ENCODE measurements around the gene IL7R.

The IL7R gene

GRCh38 chr5:35816881-35817521, 39.7 kb upstream of the IL7R start:
- DNase-seq (ENCODE audit: extremely low spot score): no peak
- no peak for TF ChIP-seq CTCF (IDR thresholded peaks at IDR 0.05; ENCODE audit: control extremely low read depth, extremely low read depth, low read depth, missing control alignments)
- POLR2A ChIA-PET: no interaction called here
- CTCF ChIA-PET: interaction anchor here (0.8 to 1.0 kb wide), 3 partner anchors 9 to 110 kb away, joined by 3 to 4 read pairs (median 3); no protein-coding TSS in a partner anchor

- ChIA-PET CTCF (no interaction called here), POLR2A (no interaction called here)
- TF ChIP-seq CTCF (IDR thresholded peaks at IDR 0.05; ENCODE audit: control extremely low read depth, extremely low read depth, low read depth, missing control alignments): no peak
- no peak for DNase-seq (ENCODE audit: extremely low spot score)
Measured at GRCh38 chr5:35819026-35819425, 37.7 kb upstream of the IL7R start.

- no peak for DNase-seq (ENCODE audit: extremely low spot score)
- ChIA-PET CTCF (interaction anchor here (1.3 to 3.9 kb wide), 3 partner anchors 11 to 105 kb away, joined by 3 to 12 read pairs (median 7); no protein-coding TSS in a partner anchor), POLR2A (no interaction called here)
- TF ChIP-seq CTCF (IDR thresholded peaks at IDR 0.05; ENCODE audit: control extremely low read depth, extremely low read depth, low read depth, missing control alignments): no peak
Measured at GRCh38 chr5:35819668-35820067, 37.0 kb upstream of the IL7R start.

GRCh38 chr5:35820735-35821134, 36.0 kb upstream of the IL7R start:
- ChIA-PET POLR2A (no interaction called here), CTCF (interaction anchor here (1.1 to 3.9 kb wide), 5 partner anchors 10 to 104 kb away, joined by 3 to 12 read pairs (median 5); no protein-coding TSS in a partner anchor)
- no peak for TF ChIP-seq CTCF (IDR thresholded peaks at IDR 0.05; ENCODE audit: control extremely low read depth, extremely low read depth, low read depth, missing control alignments)
- no peak for DNase-seq (ENCODE audit: extremely low spot score)

- no peak for TF ChIP-seq CTCF (IDR thresholded peaks at IDR 0.05; ENCODE audit: control extremely low read depth, extremely low read depth, low read depth, missing control alignments)
- no peak for DNase-seq (ENCODE audit: extremely low spot score)
- ChIA-PET CTCF (interaction anchor here (1.4 to 3.9 kb wide), 7 partner anchors 9 to 103 kb away, joined by 3 to 12 read pairs (median 4); no protein-coding TSS in a partner anchor), POLR2A (no interaction called here)
Measured at GRCh38 chr5:35821513-35821912, 35.2 kb upstream of the IL7R start.

GRCh38 chr5:35822511-35822910, 34.2 kb upstream of the IL7R start:
- POLR2A ChIA-PET: no interaction called here
- no peak for TF ChIP-seq CTCF (IDR thresholded peaks at IDR 0.05; ENCODE audit: control extremely low read depth, extremely low read depth, low read depth, missing control alignments)
- CTCF ChIA-PET: interaction anchor here (1.1 to 3.9 kb wide), 12 partner anchors 9 to 109 kb away, joined by 3 to 12 read pairs (median 4); no protein-coding TSS in a partner anchor
- DNase-seq (ENCODE audit: extremely low spot score): no peak
